Measurements from ENCODE around the gene TM4SF4.

- no peak for TF ChIP-seq CTCF (IDR thresholded peaks at IDR 0.05; ENCODE audit: insufficient read depth, low read depth, low read length)
- no peak for TF ChIP-seq EZH2 (IDR thresholded peaks at IDR 0.05; ENCODE audit: insufficient read depth, low read length)
These were observed 21.2 kb upstream of the TM4SF4 start for GRCh38 chr3:149453140-149453805.

All from astrocyte (in vitro differentiated cells and primary cell).